ENCODE measurements around the gene AKAP8L.

DNA sequence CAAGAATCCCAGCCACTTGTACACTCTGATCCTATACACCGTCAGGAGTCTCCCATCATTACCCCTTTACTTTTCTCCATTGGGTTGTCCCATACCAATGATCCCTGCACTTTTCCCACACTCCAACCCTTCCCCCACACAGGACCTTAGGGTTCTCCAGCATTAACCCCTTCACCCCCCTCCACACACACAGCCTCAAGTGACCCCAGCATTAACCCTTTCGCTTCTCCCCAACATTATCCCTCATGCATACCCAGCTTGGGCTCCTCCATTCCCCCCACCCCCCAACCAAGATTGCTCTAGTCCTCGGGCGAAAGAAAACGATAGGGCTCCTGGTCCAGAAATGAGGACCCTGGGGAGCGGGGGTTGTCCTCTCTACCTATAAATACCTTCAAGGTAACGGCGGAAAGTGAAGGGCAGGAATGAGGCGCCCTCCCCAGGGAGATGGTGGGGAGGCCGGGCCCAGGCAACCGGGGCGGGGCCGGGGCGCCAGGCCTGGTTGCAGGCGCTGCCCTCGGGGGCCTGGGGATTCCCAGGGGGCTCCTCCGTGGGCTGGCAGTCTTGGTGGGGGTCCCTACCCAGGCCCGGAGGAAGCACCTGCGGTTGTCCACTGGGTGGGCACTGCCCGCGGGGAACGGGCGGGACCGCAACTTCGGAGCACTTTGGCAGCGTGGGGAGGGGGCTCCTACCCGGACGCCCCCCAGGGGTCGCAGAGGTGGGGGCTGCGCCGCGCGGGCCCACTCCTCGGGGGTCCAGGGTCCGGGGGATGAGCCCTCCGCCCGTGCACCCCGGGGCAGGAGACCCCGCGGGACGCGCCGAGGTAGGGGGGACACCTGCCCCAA lies 30.2 kb upstream of the AKAP8L start:
- TF ChIP-seq POLR2A (IDR thresholded peaks at IDR 0.05; ENCODE audit: borderline replicate concordance, extremely low read depth, insufficient read depth, insufficient read length): no peak
- no peak for TF ChIP-seq CEBPB (IDR thresholded peaks at IDR 0.05; ENCODE audit: low read depth)
- no peak for TF ChIP-seq JUND (IDR thresholded peaks at IDR 0.05)

Measured in HCT116 (cell line).